ENCODE data around the gene SAMD9. TPM values are rescaled to one million over a fixed set of nuclear protein-coding genes. Genes with fewer than 3 reads are reported as not detected.

Gene SAMD9
- total and polyA plus RNA-seq, 2 donors (not counting 3 experiments of a cell fraction or from before 2014, with no cell fraction given): 0.92 to 6.8 TPM

GRCh38 chr7:93097388-93097787, 20.4 kb downstream of the SAMD9 start:
- ChIA-PET POLR2A (no interaction called here), CTCF (no interaction called here)
- Histone ChIP-seq H3K9me1 (replicated peaks; ENCODE audit: control insufficient read depth, extremely low read depth, insufficient read depth, low read length) (no peaks in the 10 kb centered on the region), H2AFZ (ENCODE audit: low read depth, low read length) (no peak overlapping the region), H3K27me3 (ENCODE audit: control insufficient read depth in 2 of 2, insufficient read depth in 2 of 2, low read length in 2 of 2) (peaks cover 2 to 11% of the 10 kb centered on the region in 2 experiments), H3K4me3 (replicated peaks in 1 of 3; ENCODE audit: insufficient read depth in 1 of 3, low read depth in 1 of 3, low read length in 3 of 3) (no peak overlapping the region), H3K79me2 (ENCODE audit: control insufficient read depth, insufficient read depth, low read length) (no peaks in the 10 kb centered on the region), H3K9me3 (replicated peaks; ENCODE audit: control insufficient read depth, insufficient read depth, low read length) (no peaks in the 10 kb centered on the region), H3K4me2 (ENCODE audit: insufficient read depth, low read length) (no peak overlapping the region), H3K27ac (ENCODE audit: insufficient read depth, low read depth, low read length) (no peak overlapping the region), H3K9ac (replicated peaks; ENCODE audit: extremely low read depth, insufficient read depth, low read length) (no peak overlapping the region), H3K4me1 (ENCODE audit: control insufficient read depth, extremely low read depth, insufficient read depth, low read length) (no peaks in the 10 kb centered on the region), H3K36me3 (ENCODE audit: control insufficient read depth in 2 of 2, extremely low read depth in 1 of 2, insufficient read depth in 2 of 2, low read length in 2 of 2) (no peaks in the 10 kb centered on the region), H4K20me1 (replicated peaks; ENCODE audit: control insufficient read depth, extremely low read depth, insufficient read depth, low read length) (no peaks in the 10 kb centered on the region)
- DNase-seq (ENCODE audit: low read depth, low spot score) (no peak), FAIRE-seq (no peak)
- TF ChIP-seq POLR2A (IDR thresholded peaks at IDR 0.05; ENCODE audit: low read depth, low read length) (no peak), EZH2 (IDR thresholded peaks at IDR 0.05; ENCODE audit: borderline replicate concordance, low read depth, low read length, severe bottlenecking) (no peak), GATA2 (IDR thresholded peaks at IDR 0.05; ENCODE audit: insufficient read depth, insufficient read length, low read depth, low read length) (no peak), MAX (IDR thresholded peaks at IDR 0.05; ENCODE audit: insufficient read depth, insufficient read length) (no peak)
- TF ChIP-seq, protein P1, sequence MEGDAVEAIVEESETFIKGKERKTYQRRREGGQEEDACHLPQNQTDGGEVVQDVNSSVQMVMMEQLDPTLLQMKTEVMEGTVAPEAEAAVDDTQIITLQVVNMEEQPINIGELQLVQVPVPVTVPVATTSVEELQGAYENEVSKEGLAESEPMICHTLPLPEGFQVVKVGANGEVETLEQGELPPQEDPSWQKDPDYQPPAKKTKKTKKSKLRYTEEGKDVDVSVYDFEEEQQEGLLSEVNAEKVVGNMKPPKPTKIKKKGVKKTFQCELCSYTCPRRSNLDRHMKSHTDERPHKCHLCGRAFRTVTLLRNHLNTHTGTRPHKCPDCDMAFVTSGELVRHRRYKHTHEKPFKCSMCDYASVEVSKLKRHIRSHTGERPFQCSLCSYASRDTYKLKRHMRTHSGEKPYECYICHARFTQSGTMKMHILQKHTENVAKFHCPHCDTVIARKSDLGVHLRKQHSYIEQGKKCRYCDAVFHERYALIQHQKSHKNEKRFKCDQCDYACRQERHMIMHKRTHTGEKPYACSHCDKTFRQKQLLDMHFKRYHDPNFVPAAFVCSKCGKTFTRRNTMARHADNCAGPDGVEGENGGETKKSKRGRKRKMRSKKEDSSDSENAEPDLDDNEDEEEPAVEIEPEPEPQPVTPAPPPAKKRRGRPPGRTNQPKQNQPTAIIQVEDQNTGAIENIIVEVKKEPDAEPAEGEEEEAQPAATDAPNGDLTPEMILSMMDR (IDR thresholded peaks at IDR 0.05; ENCODE audit: extremely low read depth in 1 of 2, insufficient read depth in 1 of 2, low read depth in 1 of 2, low read length in 2 of 2): no peak
- no TSS peak for BruUV-seq (replicated peaks)
- dilution Hi-C loops (cut with MboI; ENCODE audit: extremely low pct_ligation_motif_present, low sequenced_read_pairs) (no loop called here), intact Hi-C loops (cut with micrococcal nuclease) (no loop called here)
